Muscle layer of duodenum (tissue), 2 donors: ENCODE results near the gene NKD2.

Experiments
- H3K27ac ChIP-seq: one replicate; pipeline ENCODE4 v1.7.0; 2013; ENCODE audit warnings: mild to moderate bottlenecking, low read length
- H3K27me3 ChIP-seq: one replicate; pipeline ENCODE4 v1.7.0; 2013; ENCODE audit warnings: low read depth, mild to moderate bottlenecking, control low read depth, low read length
- H3K36me3 ChIP-seq, 2 donors: one replicate each; pipeline ENCODE4 v1.7.0; 2013; ENCODE audit warnings: low read length in 2 of 2, control low read depth in 1 of 2, mild to moderate bottlenecking in 1 of 2; ENCODE audit not compliant: insufficient read depth in 2 of 2, control insufficient read depth in 1 of 2
- H3K4me1 ChIP-seq, 2 donors: one replicate each; pipeline ENCODE4 v1.7.0; 2013; ENCODE audit warnings: low read length in 2 of 2, mild to moderate bottlenecking in 2 of 2, control low read depth in 1 of 2, moderate library complexity in 1 of 2; ENCODE audit not compliant: insufficient read depth in 2 of 2, control insufficient read depth in 1 of 2
- H3K4me3 ChIP-seq, 2 donors: one replicate each; pipeline ENCODE4 v1.7.0; 2013; ENCODE audit warnings: low read length in 2 of 2, low read depth in 1 of 2, mild to moderate bottlenecking in 1 of 2
- H3K9me3 ChIP-seq, 2 donors: one replicate each; pipeline ENCODE4 v1.7.0; 2013; ENCODE audit warnings: low read length in 2 of 2, control low read depth in 1 of 2, mild to moderate bottlenecking in 1 of 2; ENCODE audit not compliant: control insufficient read depth in 1 of 2
- donor health status: healthy.

NKD2 gene

DNA sequence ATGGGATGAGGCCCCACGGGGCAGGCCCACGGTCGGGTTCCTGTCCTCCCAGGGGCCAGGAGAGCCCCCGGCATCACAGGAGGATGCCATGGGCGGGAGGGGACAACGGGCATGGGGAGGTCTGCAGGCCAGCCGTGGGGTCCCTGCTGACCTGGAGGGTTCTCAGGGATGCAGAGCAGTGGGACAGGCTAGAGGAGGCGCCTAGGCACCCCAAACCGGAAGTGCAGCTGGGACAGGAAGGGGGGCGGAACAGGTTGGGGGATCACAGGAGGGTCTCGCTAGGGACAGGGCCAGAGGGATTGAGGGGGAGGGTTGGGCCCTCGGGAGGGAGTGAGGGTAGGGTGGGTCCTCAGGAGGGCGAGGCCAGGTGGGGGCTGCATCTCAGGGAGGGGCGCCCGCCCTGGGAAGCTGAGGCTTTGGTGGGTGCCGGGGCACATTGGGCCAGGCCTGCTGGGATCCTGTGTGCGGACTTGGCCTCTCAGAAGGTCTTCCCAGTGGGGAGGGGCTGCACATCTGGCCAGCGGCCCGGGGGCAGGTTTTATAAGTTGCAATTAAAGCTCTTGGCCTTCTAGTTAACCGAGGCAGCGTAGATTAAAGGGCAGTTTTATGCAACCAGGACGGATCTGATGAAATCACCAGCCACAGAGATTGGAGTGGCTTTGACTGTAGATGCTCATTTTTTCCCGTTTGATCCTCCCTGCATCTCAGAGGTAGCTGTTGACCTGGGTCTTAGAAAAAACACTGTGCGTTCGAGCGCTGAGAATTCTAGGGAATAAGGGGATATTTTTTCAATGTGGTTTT is 20.1 kb downstream of the NKD2 start:
- Histone ChIP-seq H3K4me3 (no peak overlapping the region), H3K27me3 (no peaks in the 10 kb centered on the region), H3K36me3 (no peaks in the 10 kb centered on the region), H3K27ac (no peak overlapping the region), H3K4me1 (no peaks in the 10 kb centered on the region), H3K9me3 (no peaks in the 10 kb centered on the region)

DNA sequence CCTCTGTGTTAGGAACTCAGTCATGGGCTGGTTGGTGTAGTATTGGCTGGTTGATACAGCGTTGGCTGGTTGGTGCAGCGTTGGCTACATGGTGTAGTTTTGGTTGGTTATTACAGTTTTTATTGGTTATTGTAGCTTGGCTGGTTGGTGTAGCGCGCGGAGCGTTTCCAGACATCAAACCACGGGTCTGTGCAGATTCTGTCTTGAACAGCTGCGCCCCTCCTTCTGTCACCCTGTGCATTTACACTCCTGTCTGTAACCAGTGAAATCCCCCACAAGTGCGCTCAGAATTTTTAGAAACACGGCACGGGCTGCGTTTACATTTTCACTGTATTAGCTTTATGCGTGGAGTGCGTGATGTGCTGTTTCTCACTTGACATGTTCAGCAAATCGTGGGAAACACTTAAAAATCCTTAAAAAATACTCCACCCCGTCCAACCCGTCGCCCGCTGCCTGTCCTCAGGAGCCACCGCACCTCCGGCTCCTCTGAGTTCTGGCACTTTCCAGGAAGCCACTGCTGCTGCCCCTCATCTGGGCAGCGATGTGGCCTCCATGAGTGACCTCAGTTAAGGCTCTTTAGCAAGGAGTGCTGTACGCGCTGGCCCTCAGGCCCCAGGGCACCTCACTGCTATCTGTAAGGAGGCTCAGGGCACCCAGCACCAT is 20.8 kb downstream of the NKD2 start:
- no peak overlapping the region for H3K4me3 ChIP-seq
- H3K36me3 ChIP-seq = no peaks in the 10 kb centered on the region
- H3K27ac ChIP-seq = no peak overlapping the region
- no peaks in the 10 kb centered on the region for H3K4me1 ChIP-seq
- H3K27me3 ChIP-seq = no peaks in the 10 kb centered on the region
- no peaks in the 10 kb centered on the region for H3K9me3 ChIP-seq

- H3K36me3 ChIP-seq = no peaks in the 10 kb centered on the region
- H3K27ac ChIP-seq = no peak overlapping the region
- no peaks in the 10 kb centered on the region for H3K27me3 ChIP-seq
- H3K9me3 ChIP-seq = no peaks in the 10 kb centered on the region
- H3K4me3 ChIP-seq = no peak overlapping the region
- no peaks in the 10 kb centered on the region for H3K4me1 ChIP-seq
Observed at GRCh38 chr5:1029945-1030625, 21.5 kb downstream of the NKD2 start.

DNA sequence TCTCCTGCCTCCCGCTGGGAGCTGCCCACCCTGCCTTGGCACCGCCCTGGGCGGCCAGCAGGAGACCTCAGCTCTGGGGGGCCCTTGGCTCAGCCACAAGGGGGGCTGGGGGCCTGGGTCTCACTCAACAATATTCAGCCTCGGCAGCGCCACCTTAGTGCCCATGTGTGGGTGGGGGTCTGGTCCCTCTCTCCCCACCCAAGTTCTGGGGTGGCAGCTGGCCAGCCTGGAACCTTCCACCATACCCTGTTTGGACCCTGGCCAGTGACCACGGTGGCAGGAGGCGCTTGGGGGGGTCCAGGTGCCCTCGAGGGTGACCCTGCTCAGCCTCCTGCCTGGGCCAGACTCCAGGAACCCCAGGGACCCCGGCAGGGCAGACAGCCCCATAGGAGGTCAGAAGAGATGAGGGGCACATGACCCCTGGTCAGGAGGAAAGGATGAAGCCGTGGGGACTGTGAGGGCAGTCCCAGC is 22.2 kb downstream of the NKD2 start:
- Histone ChIP-seq H3K9me3 (no peaks in the 10 kb centered on the region), H3K27me3 (no peaks in the 10 kb centered on the region), H3K36me3 (no peaks in the 10 kb centered on the region), H3K4me1 (no peaks in the 10 kb centered on the region), H3K4me3 (no peak overlapping the region), H3K27ac (no peak overlapping the region)

- H3K27me3 ChIP-seq = no peaks in the 10 kb centered on the region
- H3K4me3 ChIP-seq = no peak overlapping the region
- H3K27ac ChIP-seq = no peak overlapping the region
- no peaks in the 10 kb centered on the region for H3K9me3 ChIP-seq
- no peaks in the 10 kb centered on the region for H3K36me3 ChIP-seq
- no peaks in the 10 kb centered on the region for H3K4me1 ChIP-seq
Observed at GRCh38 chr5:1031306-1031959, 22.8 kb downstream of the NKD2 start.

DNA sequence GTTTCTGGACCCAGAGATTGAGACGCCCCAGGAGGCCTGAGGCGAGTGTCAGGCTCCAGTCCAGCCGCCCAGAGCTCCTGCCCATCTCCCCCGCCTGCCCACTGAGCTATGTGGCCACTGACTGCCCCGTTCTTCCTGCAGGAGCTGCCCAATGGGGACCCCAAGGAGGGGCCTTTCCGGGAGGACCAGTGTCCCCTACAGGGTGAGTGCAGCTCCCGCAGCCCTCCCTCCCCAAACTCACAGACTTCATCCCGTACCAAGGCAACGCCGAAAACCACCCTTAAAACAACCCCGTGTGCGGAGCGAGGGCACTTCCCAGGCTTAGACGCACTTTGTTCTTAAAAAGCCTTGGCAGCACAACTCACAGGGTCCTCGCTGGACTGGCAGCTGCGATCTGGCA is 23.4 kb downstream of the NKD2 start:
- Histone ChIP-seq H3K9me3 (no peaks in the 10 kb centered on the region), H3K36me3 (no peaks in the 10 kb centered on the region), H3K27me3 (no peaks in the 10 kb centered on the region), H3K27ac (no peak overlapping the region), H3K4me3 (no peak overlapping the region), H3K4me1 (no peaks in the 10 kb centered on the region)

GRCh38 chr5:1032551-1033027 is 24.0 kb downstream of the NKD2 start:
- H3K4me3 ChIP-seq = no peak overlapping the region
- no peaks in the 10 kb centered on the region for H3K36me3 ChIP-seq
- H3K27ac ChIP-seq = no peak overlapping the region
- no peaks in the 10 kb centered on the region for H3K27me3 ChIP-seq
- H3K4me1 ChIP-seq = no peaks in the 10 kb centered on the region
- no peaks in the 10 kb centered on the region for H3K9me3 ChIP-seq

DNA sequence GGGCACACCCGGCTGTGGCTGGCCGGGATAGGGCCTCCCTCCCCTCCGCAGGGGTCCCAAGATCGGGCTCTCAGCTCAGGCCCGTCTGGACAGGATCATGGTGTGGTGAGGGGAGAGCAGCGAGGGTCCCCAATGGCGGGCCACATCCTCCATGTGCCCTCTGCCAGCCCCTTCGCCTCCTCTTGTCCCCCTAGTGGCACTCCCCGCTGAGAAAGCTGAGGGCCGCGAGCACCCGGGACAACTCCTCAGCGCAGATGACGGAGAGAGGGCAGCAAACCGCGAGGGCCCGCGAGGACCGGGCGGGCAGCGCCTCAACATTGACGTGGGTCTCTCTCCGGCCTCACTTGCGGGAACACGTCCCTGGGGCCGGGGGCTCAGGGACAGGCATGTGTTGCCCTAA is 24.6 kb downstream of the NKD2 start:
- no peaks in the 10 kb centered on the region for H3K4me1 ChIP-seq
- no peaks in the 10 kb centered on the region for H3K27me3 ChIP-seq
- H3K27ac ChIP-seq = no peak overlapping the region
- peaks cover 0 to 1% of the 10 kb centered on the region in 2 donors for H3K36me3 ChIP-seq
- no peak overlapping the region for H3K4me3 ChIP-seq
- H3K9me3 ChIP-seq = no peaks in the 10 kb centered on the region

- Histone ChIP-seq H3K27me3 (no peaks in the 10 kb centered on the region), H3K36me3 (peaks cover 0 to 6% of the 10 kb centered on the region in 2 donors), H3K4me3 (no peak overlapping the region), H3K9me3 (no peaks in the 10 kb centered on the region), H3K27ac (no peak overlapping the region), H3K4me1 (no peaks in the 10 kb centered on the region)
Observed at GRCh38 chr5:1033606-1034420, 25.2 kb downstream of the NKD2 start.

- H3K4me1 ChIP-seq = no peaks in the 10 kb centered on the region
- H3K36me3 ChIP-seq = peaks cover 0 to 6% of the 10 kb centered on the region in 2 donors
- H3K4me3 ChIP-seq = no peak overlapping the region
- H3K27ac ChIP-seq = no peak overlapping the region
- no peaks in the 10 kb centered on the region for H3K9me3 ChIP-seq
- H3K27me3 ChIP-seq = no peaks in the 10 kb centered on the region
Observed at GRCh38 chr5:1034421-1034905, 25.9 kb downstream of the NKD2 start.
